Spinal cord (tissue), 10 donors: ENCODE results near the gene FAM222A. TPM values are rescaled to one million over a fixed set of nuclear protein-coding genes. Genes with fewer than 3 reads are reported as not detected.
A peak's percentile ranks its signal among the peaks of the same experiment; 100 is the strongest.

Source experiments
- DNase-seq, 6 donors: peaks; one replicate each; pipeline versions ENCODE4 v3.0.0 to v3.0.0-alpha.2; 2013 to 2015; ENCODE audit warnings: low spot score in 6 of 6, low read depth in 4 of 6
- H3K27ac ChIP-seq: one replicate; pipeline ENCODE4 v1.5.1; 2013; ENCODE audit warnings: low read depth, low read length, control low read depth
- H3K27me3 ChIP-seq: one replicate; pipeline ENCODE4 v1.6.1; 2013; ENCODE audit warnings: low read length; ENCODE audit not compliant: control insufficient read depth, insufficient read depth
- H3K36me3 ChIP-seq: one replicate; pipeline ENCODE4 v1.6.1; 2013; ENCODE audit warnings: low read length; ENCODE audit not compliant: control insufficient read depth, insufficient read depth
- H3K4me1 ChIP-seq: one replicate; pipeline ENCODE4 v1.6.1; 2013; ENCODE audit warnings: low read length; ENCODE audit not compliant: control insufficient read depth, insufficient read depth
- H3K4me3 ChIP-seq: one replicate; pipeline ENCODE4 v1.5.1; 2013; ENCODE audit warnings: low read depth, low read length, control low read depth
- H3K9me3 ChIP-seq: one replicate; pipeline ENCODE4 v1.6.1; 2013; ENCODE audit warnings: low read length; ENCODE audit not compliant: control insufficient read depth, insufficient read depth
- WGBS: methylation state at CpG from one replicate; pipeline ENCODE4 v1.1.5; 2013; ENCODE audit warnings: missing lambda C conversion rate; ENCODE audit not compliant: insufficient coverage; 5-methylcytosine and 5-hydroxymethylcytosine counted together
- polyA plus RNA-seq, 2 donors: library from polyadenylated mRNA; unstranded; fragments of 120-200 nt; gene quantifications; one replicate each; pipeline ENCODE4 v1.2.1, GENCODE V29; 2013; ENCODE audit not compliant: insufficient read length in 2 of 2
- total RNA-seq, 2 donors: library from RNA; depleted of rRNA in 1 of 2; stranded (reverse); fragments of 120-200 nt in 1 of 2; fragments of >200 nt in 1 of 2; gene quantifications; one replicate each; pipeline versions ENCODE4 v1.2.3 to v1.2.4, GENCODE V29; 2013 to 2014
- donor health status: healthy.

The FAM222A gene
- total and polyA plus RNA-seq, 4 donors, result 5.2 to 25.0 (median 14.6) TPM

- Histone ChIP-seq H3K9me3 (no peaks in the 10 kb centered on the region), H3K4me3 (no peak overlapping the region), H3K36me3 (peaks cover 32% of the 10 kb centered on the region), H3K27me3 (peaks cover 6% of the 10 kb centered on the region), H3K27ac (no peak overlapping the region), H3K4me1 (peaks cover 100% of the 10 kb centered on the region)
- DNase-seq, result no peak
- 81% methylated on average over 4 of the region's 6 CpGs for WGBS
These were observed 8.5 kb downstream of the FAM222A start for GRCh38 chr12:109722022-109722720.

DNA sequence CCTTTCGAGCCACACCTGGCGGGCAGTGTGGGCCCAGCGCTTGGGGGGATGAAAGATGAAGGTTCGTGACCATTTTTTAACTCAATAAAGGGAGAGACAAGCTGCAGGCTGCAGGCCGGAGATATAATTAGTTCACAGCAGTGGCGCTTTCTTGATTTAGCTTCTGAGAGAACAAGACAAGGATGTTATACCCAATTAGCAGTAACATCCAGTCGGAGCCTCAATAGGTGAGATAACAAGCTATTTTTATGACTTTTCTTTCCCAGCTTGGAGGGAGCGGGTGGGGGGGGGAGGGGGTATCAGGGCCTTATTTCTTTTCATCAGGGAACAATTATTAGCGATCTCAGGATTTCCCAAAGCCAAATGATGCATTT is 9.1 kb downstream of the FAM222A start:
- no peak overlapping the region for H3K4me3 ChIP-seq
- 39% methylated on average over 3 of the region's 9 CpGs for WGBS
- H3K27ac ChIP-seq, result no peak overlapping the region

DNA sequence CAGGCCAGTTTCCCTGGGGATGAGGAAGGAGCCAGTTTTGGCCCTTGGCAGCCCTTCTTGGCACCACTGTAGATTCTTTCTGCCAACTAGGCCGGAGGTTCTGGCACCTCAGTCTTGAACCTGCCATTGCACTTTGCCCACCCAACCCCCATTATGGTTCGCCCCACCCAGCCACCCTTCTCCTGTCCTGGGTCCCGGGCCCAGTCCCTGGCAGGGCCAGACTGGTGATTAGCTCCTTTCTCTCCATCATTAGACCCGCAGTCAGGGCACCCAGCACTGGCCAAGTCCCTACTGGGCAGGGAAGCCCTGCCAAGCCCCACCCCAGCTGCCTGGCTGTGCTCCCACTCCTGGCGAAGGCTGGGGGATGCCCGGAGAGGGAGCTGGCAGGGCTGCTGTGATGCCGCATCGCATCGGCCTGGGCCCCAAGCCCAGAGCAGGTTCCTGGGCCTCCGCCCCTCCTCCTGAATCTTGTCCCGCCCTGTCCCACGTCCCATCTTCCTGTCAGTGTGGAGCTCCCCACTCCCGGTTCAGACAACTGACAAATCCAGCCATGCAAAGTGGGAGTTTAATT is 9.8 kb downstream of the FAM222A start:
- H3K4me3 ChIP-seq, result no peak overlapping the region
- peak overlapping the region; percentile 71 for H3K27ac ChIP-seq
- WGBS, result 32% methylated on average over 13 of the region's 13 CpGs
- no peaks in the 10 kb centered on the region for H3K9me3 ChIP-seq
- DNase-seq, result peak in 3 of 6 donors; percentile 75 to 94 (median 87)
- H3K4me1 ChIP-seq, result peaks cover 100% of the 10 kb centered on the region
- no peaks in the 10 kb centered on the region for H3K27me3 ChIP-seq
- H3K36me3 ChIP-seq, result peaks cover 25% of the 10 kb centered on the region

More for the DNA sequence above, 9.1 kb downstream of the FAM222A start:
- peaks cover 100% of the 10 kb centered on the region for H3K4me1 ChIP-seq
- H3K9me3 ChIP-seq, result no peaks in the 10 kb centered on the region
- DNase-seq, result peak in 1 of 6 donors; percentile 83
- H3K27me3 ChIP-seq, result peaks cover 1% of the 10 kb centered on the region
- H3K36me3 ChIP-seq, result peaks cover 27% of the 10 kb centered on the region

- 85% methylated on average over 11 of the region's 14 CpGs for WGBS
- Histone ChIP-seq H3K4me3 (no peak overlapping the region), H3K27ac (peak overlapping the region; percentile 93), H3K4me1 (peaks cover 100% of the 10 kb centered on the region), H3K27me3 (no peaks in the 10 kb centered on the region), H3K9me3 (no peaks in the 10 kb centered on the region), H3K36me3 (peaks cover 28% of the 10 kb centered on the region)
- no peak for DNase-seq
These were observed 10.8 kb downstream of the FAM222A start for GRCh38 chr12:109724321-109724892.

DNA sequence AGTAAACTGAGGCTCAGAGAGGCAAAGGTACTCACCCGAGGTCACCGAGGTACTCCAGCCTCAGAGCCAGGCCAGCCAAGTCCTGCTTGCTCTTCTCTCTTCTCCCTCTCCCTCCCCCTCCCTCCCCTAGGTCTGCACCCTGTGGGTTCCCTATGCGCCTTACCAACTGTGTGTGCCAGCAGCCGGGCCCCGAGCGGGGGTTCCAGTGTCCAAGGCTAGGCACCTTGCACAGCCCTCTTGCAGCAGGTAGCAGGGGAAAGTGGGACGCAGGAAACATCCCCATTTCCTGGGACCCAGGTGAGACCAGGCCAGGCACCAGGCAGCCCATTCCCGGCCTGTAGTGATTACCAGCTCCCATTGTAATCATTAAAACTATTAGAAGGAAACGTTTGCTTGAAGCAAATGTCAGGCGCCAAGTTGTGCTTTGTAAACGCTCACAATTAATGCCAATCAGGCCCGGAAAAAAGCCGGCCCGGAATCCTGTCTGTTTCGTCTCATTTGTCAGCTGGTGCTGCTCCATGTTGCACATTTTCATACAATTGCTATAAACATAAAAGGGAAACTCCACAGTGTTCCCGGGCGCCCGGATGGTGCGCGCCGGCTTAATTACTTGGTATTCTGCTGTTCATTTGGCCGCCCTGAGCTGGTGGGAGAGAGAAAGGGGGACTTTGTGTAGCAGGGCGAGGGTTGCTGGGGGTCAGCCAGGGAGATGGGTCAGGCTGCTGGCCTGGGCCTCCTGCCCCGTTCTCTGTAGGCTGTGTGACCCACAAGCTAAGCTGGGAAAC is 11.9 kb downstream of the FAM222A start:
- WGBS, result 38% methylated on average over 17 of the region's 24 CpGs
- no peaks in the 10 kb centered on the region for H3K9me3 ChIP-seq
- peak overlapping the region; percentile 93 for H3K27ac ChIP-seq
- H3K4me1 ChIP-seq, result peaks cover 100% of the 10 kb centered on the region
- H3K36me3 ChIP-seq, result peaks cover 28% of the 10 kb centered on the region
- peak in 2 of 6 donors; percentile 85 to 91 for DNase-seq
- no peaks in the 10 kb centered on the region for H3K27me3 ChIP-seq
- H3K4me3 ChIP-seq, result no peak overlapping the region

GRCh38 chr12:109726106-109726497 is 12.5 kb downstream of the FAM222A start:
- Histone ChIP-seq H3K27ac (peak overlapping the region; percentile 93), H3K4me1 (peaks cover 99% of the 10 kb centered on the region), H3K9me3 (no peaks in the 10 kb centered on the region), H3K27me3 (no peaks in the 10 kb centered on the region), H3K4me3 (no peak overlapping the region), H3K36me3 (peaks cover 28% of the 10 kb centered on the region)
- DNase-seq, result no peak
- WGBS, result 100% methylated on average over 1 of the region's 1 CpG

DNA sequence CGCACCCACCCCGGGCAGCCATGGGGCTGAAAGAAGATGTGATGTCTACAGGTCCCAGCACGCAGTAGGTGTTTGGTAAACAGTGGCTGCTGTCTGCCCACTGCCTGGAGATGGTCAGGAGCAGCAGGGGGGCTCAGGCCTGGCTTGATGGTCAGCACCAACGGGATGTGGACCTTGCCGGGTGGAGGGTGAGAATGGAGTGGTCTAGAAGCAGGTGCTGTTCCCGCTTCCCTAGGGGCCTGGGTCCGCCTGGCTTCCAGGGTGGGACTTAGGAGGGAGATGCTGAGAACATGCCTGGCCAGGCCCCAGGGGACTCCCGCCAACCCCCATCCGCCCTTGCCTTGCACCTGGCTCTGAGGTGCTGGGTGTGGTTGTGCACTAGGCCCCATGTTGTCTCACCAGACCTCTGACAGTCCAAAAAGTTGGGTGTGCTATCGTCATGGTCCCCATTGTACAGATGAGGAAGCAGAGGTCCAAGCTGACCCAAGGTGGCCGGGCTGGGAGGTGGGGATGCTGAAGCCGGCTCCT is 12.9 kb downstream of the FAM222A start:
- no peak for DNase-seq
- Histone ChIP-seq H3K27me3 (no peaks in the 10 kb centered on the region), H3K27ac (peak overlapping the region; percentile 93), H3K9me3 (no peaks in the 10 kb centered on the region), H3K4me3 (no peak overlapping the region), H3K36me3 (peaks cover 28% of the 10 kb centered on the region), H3K4me1 (peaks cover 99% of the 10 kb centered on the region)
- 61% methylated on average over 8 of the region's 12 CpGs for WGBS

- Histone ChIP-seq H3K36me3 (peaks cover 24% of the 10 kb centered on the region), H3K4me3 (peak overlapping the region; percentile 7), H3K27ac (peak overlapping the region; percentile 93), H3K27me3 (no peaks in the 10 kb centered on the region), H3K9me3 (no peaks in the 10 kb centered on the region), H3K4me1 (peaks cover 99% of the 10 kb centered on the region)
- 24% methylated on average over 17 of the region's 18 CpGs for WGBS
- peak in 4 of 6 donors; percentile 66 to 91 (median 79) for DNase-seq
These were observed 13.6 kb downstream of the FAM222A start for GRCh38 chr12:109727039-109727723.
